Activated CD8-positive, alpha-beta memory T cell treated with anti-CD3 and anti-CD28 coated beads for 48 hours (primary cell): ENCODE measurements around the gene FYN.

Experiments
- DNase-seq, 3 experiments: peaks; one replicate each; pipeline ENCODE4 v3.0.0-alpha.2; 2020; ENCODE audit warnings: low read depth in 2 of 3, low spot score in 2 of 3

Gene FYN

GRCh38 chr6:111809766-111810165 lies 63.5 kb downstream of the FYN start:
- DNase-seq: no peak

GRCh38 chr6:111809264-111809663 lies 64.0 kb downstream of the FYN start:
- no peak for DNase-seq

GRCh38 chr6:111808493-111808892 lies 64.8 kb downstream of the FYN start:
- no peak for DNase-seq

DNA sequence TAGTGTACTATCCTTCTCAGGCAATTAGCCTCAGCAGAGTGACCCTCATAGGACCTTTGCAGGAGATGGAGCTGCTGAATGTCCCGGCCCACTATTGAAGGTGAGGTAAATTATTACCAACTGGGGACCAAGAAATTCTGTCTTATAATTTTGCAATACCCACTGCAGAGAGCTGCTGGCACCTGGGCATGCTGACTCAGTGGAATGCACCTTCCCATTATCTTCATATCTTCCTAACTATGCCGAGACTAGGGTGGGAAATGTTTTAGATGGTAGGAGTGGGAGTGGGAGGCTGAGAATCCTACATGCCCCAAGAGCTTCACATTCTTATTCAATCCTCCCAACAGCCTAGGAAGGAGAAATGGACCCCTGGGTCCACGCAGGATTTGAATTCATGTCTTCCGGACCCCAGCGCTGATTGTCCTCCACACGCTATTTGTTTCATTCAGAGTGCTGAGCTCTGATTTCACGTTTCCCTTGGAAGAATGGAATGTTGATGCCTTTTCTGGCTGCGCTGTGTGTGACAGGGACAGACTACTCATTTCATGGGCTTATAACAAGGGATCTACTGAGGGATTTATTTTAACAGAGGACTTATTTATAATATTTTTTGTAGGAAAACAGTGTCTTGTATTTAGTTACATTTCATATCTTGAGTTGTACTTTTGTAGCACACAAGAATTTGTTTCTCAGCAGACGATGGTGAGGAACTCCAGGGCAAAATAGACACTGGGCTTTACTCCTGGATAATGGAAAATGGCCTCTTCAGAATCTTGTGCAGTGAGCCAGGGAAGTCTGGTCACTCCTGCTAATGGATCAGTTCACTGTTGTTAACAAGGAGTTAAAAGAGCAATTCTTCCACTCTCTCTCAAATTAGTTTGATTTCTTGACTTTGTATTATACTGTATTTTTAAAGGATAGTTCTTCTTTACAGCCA lies 66.4 kb downstream of the FYN start:
- no peak for DNase-seq

- no peak for DNase-seq
Observed at GRCh38 chr6:111806165-111806547, 67.1 kb downstream of the FYN start.

DNA sequence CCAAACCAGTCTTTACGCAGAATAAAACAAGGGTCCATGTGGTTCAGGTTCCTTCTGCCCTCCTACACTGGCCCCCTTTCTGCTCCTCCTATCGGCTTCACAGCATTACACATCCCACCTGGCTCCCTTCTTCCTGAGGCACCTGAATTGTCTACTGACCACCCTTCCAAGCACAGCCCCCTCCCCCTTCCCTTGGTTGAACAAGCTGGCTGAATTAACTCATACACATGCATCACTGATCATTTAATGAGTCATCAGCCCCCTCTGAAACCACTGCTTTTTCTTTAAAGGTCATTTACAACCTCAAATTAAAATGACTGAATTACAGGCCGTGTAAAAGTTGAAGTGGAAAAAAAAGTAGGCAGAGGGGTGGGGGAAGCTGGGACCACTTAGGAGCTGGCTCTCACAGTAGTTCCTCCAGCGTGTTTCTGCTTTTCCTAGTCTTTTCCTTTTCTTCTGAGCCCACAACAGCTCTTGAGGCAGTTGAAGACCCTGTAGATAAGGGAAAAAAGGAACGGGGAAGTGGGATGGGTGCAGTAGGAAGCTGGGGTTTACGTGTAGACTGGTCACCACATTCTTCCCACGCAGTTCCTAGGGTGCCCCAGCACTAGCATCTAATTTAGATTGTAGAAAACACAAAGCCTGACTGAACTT lies 67.6 kb downstream of the FYN start:
- DNase-seq: peak in 1 of 3 experiments; percentile 45

GRCh38 chr6:111804627-111805235 lies 68.5 kb downstream of the FYN start:
- DNase-seq: peak in 1 of 3 experiments; percentile 51

DNA sequence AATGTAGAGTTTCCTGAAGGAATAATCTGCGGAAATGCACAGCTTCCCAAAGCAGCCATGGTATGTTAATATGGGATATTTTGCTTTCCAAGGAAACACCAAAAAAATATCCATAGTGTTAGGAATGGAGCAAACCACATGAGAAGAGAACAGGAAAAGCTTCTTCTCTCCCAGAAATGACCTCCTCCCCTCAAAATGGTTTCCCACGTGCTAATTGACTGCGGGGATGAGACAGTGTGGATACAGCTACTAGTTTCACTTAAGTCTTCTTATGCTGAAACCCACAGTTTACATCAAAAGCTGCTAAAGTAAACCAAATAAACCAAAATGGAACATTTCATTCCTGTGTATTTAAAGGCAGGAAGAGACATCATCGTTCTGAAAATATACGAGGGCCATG lies 69.4 kb downstream of the FYN start:
- no peak for DNase-seq

GRCh38 chr6:111803371-111803770 lies 69.9 kb downstream of the FYN start:
- no peak for DNase-seq

DNA sequence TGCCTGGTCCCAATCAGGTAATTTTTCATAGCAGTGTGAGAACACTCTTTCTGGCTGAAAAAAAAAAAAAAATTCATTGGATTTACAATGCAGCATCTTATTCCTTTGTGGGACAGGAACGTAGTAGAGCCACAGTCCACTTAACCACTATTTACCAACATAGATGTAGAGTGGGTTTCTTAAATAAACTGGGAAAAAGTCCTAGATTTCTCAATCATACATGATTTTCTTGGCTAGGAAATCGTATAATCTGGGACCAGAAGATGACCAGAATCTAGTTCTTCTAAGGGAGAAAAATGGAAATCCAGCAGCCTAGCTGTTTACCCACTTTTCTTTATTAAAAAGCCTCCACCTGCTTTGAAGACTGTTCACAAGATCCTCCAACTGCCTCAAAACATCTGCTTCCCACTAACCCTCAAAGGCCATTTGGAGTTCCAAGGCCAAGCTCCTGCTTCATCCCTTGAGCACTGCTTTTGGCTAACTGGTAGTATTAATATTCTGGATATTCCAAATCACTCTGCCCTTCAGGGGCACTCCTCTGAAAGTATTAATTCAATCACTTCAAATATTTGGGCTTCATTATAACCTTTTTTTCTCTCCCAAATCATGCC lies 70.4 kb downstream of the FYN start:
- no peak for DNase-seq

GRCh38 chr6:111802015-111802414 lies 71.2 kb downstream of the FYN start:
- no peak for DNase-seq

- no peak for DNase-seq
Observed at GRCh38 chr6:111800821-111801220, 72.4 kb downstream of the FYN start.

- DNase-seq: no peak
Observed at GRCh38 chr6:111800259-111800765, 72.9 kb downstream of the FYN start.

GRCh38 chr6:111799576-111800258 lies 73.5 kb downstream of the FYN start:
- DNase-seq: no peak

GRCh38 chr6:111798281-111798725 lies 74.9 kb downstream of the FYN start:
- DNase-seq: no peak

DNA sequence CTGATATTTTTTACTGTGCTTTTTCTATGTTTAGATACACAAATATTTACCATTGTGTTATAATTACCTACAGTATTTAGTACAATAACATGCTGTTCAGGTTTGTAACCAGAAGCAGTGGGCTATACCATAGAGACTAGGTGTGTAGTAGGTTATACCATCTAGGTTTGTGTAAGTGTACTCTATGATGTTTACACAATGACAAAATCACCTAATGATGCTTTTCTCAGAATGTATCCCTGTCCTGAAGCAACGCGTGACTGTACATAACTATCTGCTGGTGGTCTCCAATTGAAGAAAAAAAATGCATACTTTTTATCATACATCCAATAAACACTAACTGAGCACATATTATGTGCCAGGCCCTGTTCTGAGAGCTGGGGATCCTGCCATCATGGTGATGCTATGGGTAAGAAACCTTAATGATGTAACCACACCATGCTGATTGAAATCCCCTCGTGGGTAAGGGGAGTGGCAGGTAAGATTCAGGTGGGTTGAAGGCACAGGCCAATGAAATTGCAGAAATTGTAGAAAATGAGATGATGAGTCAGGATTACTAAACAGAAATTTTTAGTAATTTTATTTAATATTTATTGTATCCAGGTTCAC lies 76.8 kb downstream of the FYN start:
- DNase-seq: no peak

DNA sequence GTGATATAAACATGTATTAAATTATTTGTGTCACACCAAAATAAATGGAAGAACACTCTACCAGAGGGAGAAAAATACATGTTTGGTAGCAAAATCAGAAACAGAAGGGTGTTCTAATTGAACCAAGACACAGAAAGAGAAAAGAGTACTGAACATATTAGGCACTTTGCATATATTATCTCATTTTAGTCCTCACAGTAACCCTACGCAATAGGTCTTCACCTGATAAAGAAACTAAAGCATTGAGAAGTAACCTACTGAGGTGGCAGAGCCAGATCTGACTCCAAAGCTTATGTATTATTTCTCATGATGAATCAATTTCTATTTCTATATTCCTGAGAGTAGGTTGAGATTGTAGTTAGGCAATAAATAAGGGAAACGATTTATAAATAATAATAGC lies 77.7 kb downstream of the FYN start:
- no peak for DNase-seq

GRCh38 chr6:111794727-111795452 lies 78.4 kb downstream of the FYN start:
- no peak for DNase-seq

DNA sequence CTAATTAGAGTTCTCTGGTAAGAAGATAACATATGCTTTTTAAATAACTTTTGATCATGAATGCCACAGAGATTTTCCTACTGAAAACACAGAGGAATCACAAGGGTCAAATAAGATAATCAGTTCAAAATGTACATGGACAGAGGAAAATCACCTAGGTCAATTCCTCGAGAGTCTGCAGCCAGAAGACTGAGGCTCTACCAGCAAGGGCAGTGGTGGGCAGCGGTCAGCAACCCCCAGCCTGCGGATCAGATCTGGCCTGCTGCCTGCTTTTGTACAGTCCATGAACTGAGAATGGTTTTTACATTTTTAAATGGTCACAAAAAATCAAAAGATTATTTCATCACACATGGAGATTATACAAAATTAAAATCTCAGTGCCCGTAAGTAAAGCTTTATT lies 79.0 kb downstream of the FYN start:
- DNase-seq: no peak

GRCh38 chr6:111793711-111794111 lies 79.5 kb downstream of the FYN start:
- DNase-seq: no peak
